Measurements from ENCODE around the gene CISD1. TPM values are rescaled to one million over a fixed set of nuclear protein-coding genes. Genes with fewer than 3 reads are reported as not detected.

Gene CISD1
- polyA plus RNA-seq, 1 donor from 2014 or later = 86.3 TPM

DNA sequence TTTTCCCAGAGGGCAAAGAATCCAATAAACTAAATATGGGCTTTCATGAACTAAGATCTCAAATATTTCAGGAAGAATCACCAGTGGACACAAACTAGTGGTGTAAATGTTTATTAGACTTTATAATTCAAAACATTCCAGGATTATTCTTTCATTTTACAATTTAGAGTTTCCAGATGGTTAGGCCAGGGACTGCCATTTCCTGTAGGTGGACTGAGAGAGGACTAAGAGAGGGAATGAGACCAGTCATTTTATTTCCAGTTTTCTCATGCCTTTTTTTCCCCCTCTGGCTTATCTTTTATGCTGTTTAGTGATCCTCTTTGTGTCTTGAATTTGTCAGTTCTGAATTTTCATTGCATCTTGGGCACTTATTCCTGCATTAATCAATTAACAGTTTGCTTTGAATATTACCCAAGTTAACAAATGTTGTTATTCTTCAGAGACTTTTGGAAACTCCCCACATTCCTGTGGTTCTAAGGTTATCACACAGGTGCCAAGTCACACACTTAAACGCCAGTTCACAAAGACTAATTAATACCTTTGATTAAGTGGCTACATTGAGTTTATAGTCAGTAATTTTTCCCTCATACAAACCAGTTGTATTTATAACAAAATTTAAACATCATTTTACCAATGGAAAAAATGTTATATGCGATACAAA is 12.3 kb downstream of the CISD1 start:
- Histone ChIP-seq H3K27ac (ENCODE audit: low read length) (no peak overlapping the region), H2AFZ (ENCODE audit: low read depth, low read length) (no peak overlapping the region), H3K9ac (ENCODE audit: low read length) (no peak overlapping the region), H3F3A (ENCODE audit: insufficient read depth, low read length, poor library complexity, severe bottlenecking) (no peaks in the 10 kb centered on the region), H3K36me3 (ENCODE audit: insufficient read depth, low read length) (no peaks in the 10 kb centered on the region), H3K9me2 (ENCODE audit: insufficient read depth, low read length) (no peaks in the 10 kb centered on the region), H4K20me1 (ENCODE audit: insufficient read depth) (no peaks in the 10 kb centered on the region), H3K4me2 (ENCODE audit: low read length) (no peak overlapping the region), H3K79me2 (replicated peaks; ENCODE audit: insufficient read depth, low read length) (no peaks in the 10 kb centered on the region), H3K9me3 (ENCODE audit: low read length) (no peaks in the 10 kb centered on the region), H3K4me3 (ENCODE audit: low read length) (no peak overlapping the region), H3K27me3 (ENCODE audit: insufficient read depth, low read depth, low read length) (no peaks in the 10 kb centered on the region)
- TF ChIP-seq POLR2AphosphoS5 (IDR thresholded peaks at IDR 0.05) (no peak), EP300 (conservative IDR thresholded peaks at IDR 0.05; ENCODE audit: poor library complexity, severe bottlenecking) (no peak), MXI1 (conservative IDR thresholded peaks at IDR 0.05; ENCODE audit: poor library complexity, severe bottlenecking) (no peak), RAD21 (conservative IDR thresholded peaks at IDR 0.05) (no peak), EZH2 (IDR thresholded peaks at IDR 0.05; ENCODE audit: borderline replicate concordance, insufficient read depth, low read length, poor library complexity, severe bottlenecking) (no peak), TAF1 (IDR thresholded peaks at IDR 0.05; ENCODE audit: low read depth) (no peak), SMC3 (conservative IDR thresholded peaks at IDR 0.05; ENCODE audit: poor library complexity) (no peak)
- TF ChIP-seq, protein P1, sequence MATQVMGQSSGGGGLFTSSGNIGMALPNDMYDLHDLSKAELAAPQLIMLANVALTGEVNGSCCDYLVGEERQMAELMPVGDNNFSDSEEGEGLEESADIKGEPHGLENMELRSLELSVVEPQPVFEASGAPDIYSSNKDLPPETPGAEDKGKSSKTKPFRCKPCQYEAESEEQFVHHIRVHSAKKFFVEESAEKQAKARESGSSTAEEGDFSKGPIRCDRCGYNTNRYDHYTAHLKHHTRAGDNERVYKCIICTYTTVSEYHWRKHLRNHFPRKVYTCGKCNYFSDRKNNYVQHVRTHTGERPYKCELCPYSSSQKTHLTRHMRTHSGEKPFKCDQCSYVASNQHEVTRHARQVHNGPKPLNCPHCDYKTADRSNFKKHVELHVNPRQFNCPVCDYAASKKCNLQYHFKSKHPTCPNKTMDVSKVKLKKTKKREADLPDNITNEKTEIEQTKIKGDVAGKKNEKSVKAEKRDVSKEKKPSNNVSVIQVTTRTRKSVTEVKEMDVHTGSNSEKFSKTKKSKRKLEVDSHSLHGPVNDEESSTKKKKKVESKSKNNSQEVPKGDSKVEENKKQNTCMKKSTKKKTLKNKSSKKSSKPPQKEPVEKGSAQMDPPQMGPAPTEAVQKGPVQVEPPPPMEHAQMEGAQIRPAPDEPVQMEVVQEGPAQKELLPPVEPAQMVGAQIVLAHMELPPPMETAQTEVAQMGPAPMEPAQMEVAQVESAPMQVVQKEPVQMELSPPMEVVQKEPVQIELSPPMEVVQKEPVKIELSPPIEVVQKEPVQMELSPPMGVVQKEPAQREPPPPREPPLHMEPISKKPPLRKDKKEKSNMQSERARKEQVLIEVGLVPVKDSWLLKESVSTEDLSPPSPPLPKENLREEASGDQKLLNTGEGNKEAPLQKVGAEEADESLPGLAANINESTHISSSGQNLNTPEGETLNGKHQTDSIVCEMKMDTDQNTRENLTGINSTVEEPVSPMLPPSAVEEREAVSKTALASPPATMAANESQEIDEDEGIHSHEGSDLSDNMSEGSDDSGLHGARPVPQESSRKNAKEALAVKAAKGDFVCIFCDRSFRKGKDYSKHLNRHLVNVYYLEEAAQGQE (IDR thresholded peaks at IDR 0.05; ENCODE audit: borderline replicate concordance) = no peak
- TF ChIP-seq, protein P2, sequence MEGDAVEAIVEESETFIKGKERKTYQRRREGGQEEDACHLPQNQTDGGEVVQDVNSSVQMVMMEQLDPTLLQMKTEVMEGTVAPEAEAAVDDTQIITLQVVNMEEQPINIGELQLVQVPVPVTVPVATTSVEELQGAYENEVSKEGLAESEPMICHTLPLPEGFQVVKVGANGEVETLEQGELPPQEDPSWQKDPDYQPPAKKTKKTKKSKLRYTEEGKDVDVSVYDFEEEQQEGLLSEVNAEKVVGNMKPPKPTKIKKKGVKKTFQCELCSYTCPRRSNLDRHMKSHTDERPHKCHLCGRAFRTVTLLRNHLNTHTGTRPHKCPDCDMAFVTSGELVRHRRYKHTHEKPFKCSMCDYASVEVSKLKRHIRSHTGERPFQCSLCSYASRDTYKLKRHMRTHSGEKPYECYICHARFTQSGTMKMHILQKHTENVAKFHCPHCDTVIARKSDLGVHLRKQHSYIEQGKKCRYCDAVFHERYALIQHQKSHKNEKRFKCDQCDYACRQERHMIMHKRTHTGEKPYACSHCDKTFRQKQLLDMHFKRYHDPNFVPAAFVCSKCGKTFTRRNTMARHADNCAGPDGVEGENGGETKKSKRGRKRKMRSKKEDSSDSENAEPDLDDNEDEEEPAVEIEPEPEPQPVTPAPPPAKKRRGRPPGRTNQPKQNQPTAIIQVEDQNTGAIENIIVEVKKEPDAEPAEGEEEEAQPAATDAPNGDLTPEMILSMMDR (IDR thresholded peaks at IDR 0.05; ENCODE audit: poor library complexity, severe bottlenecking) = no peak

DNA sequence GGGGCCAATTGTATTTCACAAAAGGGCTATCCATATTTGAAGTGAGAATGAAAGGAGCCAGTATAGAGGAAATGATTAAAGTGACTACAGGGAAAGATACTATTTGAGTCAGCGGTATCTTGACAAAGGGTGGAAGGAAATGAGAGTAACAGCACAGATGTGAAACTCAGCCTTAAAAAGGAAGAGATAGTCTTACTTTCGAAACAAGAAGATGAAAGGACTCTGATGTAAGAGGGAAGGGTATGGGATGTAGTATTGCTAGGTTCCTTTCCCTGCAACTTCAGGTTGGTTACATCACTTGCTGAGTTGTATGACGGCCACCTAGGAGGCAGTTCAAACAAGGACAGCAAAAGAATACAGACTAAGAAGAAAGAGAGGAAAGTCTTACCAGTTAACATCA is 13.7 kb downstream of the CISD1 start:
- no peak overlapping the region for H3K27ac ChIP-seq (ENCODE audit: low read length)
- no peak overlapping the region for H3K9ac ChIP-seq (ENCODE audit: low read length)
- no peaks in the 10 kb centered on the region for H3K79me2 ChIP-seq (replicated peaks; ENCODE audit: insufficient read depth, low read length)
- H3K27me3 ChIP-seq (ENCODE audit: insufficient read depth, low read depth, low read length) = no peaks in the 10 kb centered on the region
- H3K9me3 ChIP-seq (ENCODE audit: low read length) = no peaks in the 10 kb centered on the region
- no peak overlapping the region for H2AFZ ChIP-seq (ENCODE audit: low read depth, low read length)
- no peaks in the 10 kb centered on the region for H3F3A ChIP-seq (ENCODE audit: insufficient read depth, low read length, poor library complexity, severe bottlenecking)
- no peaks in the 10 kb centered on the region for H3K36me3 ChIP-seq (ENCODE audit: insufficient read depth, low read length)
- no peak for TF ChIP-seq EP300 (conservative IDR thresholded peaks at IDR 0.05; ENCODE audit: poor library complexity, severe bottlenecking)
- no peak for TF ChIP-seq TAF1 (IDR thresholded peaks at IDR 0.05; ENCODE audit: low read depth)
- TF ChIP-seq EZH2 (IDR thresholded peaks at IDR 0.05; ENCODE audit: borderline replicate concordance, insufficient read depth, low read length, poor library complexity, severe bottlenecking) = no peak
- TF ChIP-seq, protein P2 (IDR thresholded peaks at IDR 0.05; ENCODE audit: poor library complexity, severe bottlenecking) = no peak
- no peak for TF ChIP-seq POLR2AphosphoS5 (IDR thresholded peaks at IDR 0.05)
- no peak for TF ChIP-seq MXI1 (conservative IDR thresholded peaks at IDR 0.05; ENCODE audit: poor library complexity, severe bottlenecking)
- TF ChIP-seq SMC3 (conservative IDR thresholded peaks at IDR 0.05; ENCODE audit: poor library complexity) = no peak
- TF ChIP-seq, protein P1 (IDR thresholded peaks at IDR 0.05; ENCODE audit: borderline replicate concordance) = no peak
- TF ChIP-seq RAD21 (conservative IDR thresholded peaks at IDR 0.05) = no peak
- H3K4me3 ChIP-seq (ENCODE audit: low read length) = no peak overlapping the region
- no peak overlapping the region for H3K4me2 ChIP-seq (ENCODE audit: low read length)
- H3K9me2 ChIP-seq (ENCODE audit: insufficient read depth, low read length) = no peaks in the 10 kb centered on the region
- no peaks in the 10 kb centered on the region for H4K20me1 ChIP-seq (ENCODE audit: insufficient read depth)

Data from neural cell (in vitro differentiated cells).